ENCODE data around the gene FAM228B.

- TF ChIP-seq CTCF (IDR thresholded peaks at IDR 0.05), result no peak
- TF ChIP-seq POLR2A (IDR thresholded peaks at IDR 0.05), result no peak
- TF ChIP-seq EP300 (IDR thresholded peaks at IDR 0.05), result no peak
Observed at GRCh38 chr2:24110660-24111303, 12.5 kb upstream of the FAM228B start.
